GM12878 (cell line): ENCODE measurements around the gene LGALS3BP. TPM values are rescaled to one million over a fixed set of nuclear protein-coding genes. Genes with fewer than 3 reads are reported as not detected.
A peak's percentile ranks its signal among the peaks of the same experiment; 100 is the strongest.

Source experiments
- ATAC-seq: fragments of 200-7000 bp; cut with Tn5 transposase; 3 replicates; pipeline ENCODE4 v1.9.1; 2020; ENCODE audit warnings: mild to moderate bottlenecking, moderate library complexity
- BruUV-seq: library from RNA; stranded (reverse); fragments of 400-500 nt; replicated peaks from 2 replicates; lab custom pipeline; 2021; lab: Mats Ljungman, UMichigan
- CTCF ChIA-PET: fragments of 300-600 bp; sonication (Branson Sonifier 250); formaldehyde crosslinking; extraction: SDS; loops from one replicate; lab custom pipeline; 2021; ENCODE audit warnings: inconsistent platforms; lab: Yijun Ruan, JAX
- POLR2A ChIA-PET: fragments of 350-600 bp; formaldehyde crosslinking; extraction: SDS; loops from one replicate; lab custom pipeline; 2021; ENCODE audit warnings: inconsistent platforms; lab: Charles Lee
- RAD21 ChIA-PET: fragments of 300-600 bp; sonication (Branson Sonifier 250); formaldehyde crosslinking; loops from one replicate; lab custom pipeline; 2023; ENCODE audit warnings: antibody characterized with exemption; ENCODE audit not compliant: unreplicated experiment; lab: Charles Lee
- SMC1A ChIA-PET: fragments of 300-600 bp; sonication (Branson Sonifier 250); formaldehyde crosslinking; loops from one replicate; lab custom pipeline; 2023; ENCODE audit not compliant: unreplicated experiment, uncharacterized antibody; lab: Charles Lee
- DNase-seq: peaks from one replicate; pipeline ENCODE4 v3.0.0-alpha.2; 2011; ENCODE audit warnings: low read depth, low spot score
- FAIRE-seq: peaks from 3 replicates; lab custom pipeline; 2011; peaks lifted over from hg19 to GRCh38; lab: Jason Lieb, UNC
- H2AFZ ChIP-seq: 2 replicates; pipeline ENCODE4 v1.6.0; 2011; ENCODE audit warnings: low read depth, low read length, control low read depth; ENCODE audit not compliant: control insufficient read depth
- H3K27ac ChIP-seq: 2 replicates; pipeline ENCODE4 v1.5.1; 2011; ENCODE audit warnings: control low read depth; ENCODE audit not compliant: control insufficient read depth, insufficient read depth
- H3K27me3 ChIP-seq, 2 experiments: replicated peaks in 1 of 2; 2 replicates each; pipeline versions ENCODE4 v1.6.0 to v1.6.1; 2011; ENCODE audit warnings: low read length in 1 of 2; ENCODE audit not compliant: control insufficient read depth in 2 of 2, insufficient read depth in 2 of 2
- H3K36me3 ChIP-seq, 2 experiments: 2 replicates each; pipeline ENCODE4 v1.5.1; 2011; ENCODE audit warnings: low read length in 1 of 2; ENCODE audit not compliant: control insufficient read depth in 2 of 2, insufficient read depth in 2 of 2
- H3K4me1 ChIP-seq: 2 replicates; pipeline ENCODE4 v1.6.1; 2011; ENCODE audit warnings: mild to moderate bottlenecking, low read length, moderate library complexity, mixed read lengths; ENCODE audit not compliant: control insufficient read depth, insufficient read depth
- H3K4me2 ChIP-seq: 2 replicates; pipeline ENCODE4 v1.6.0; 2011; ENCODE audit warnings: control low read depth; ENCODE audit not compliant: control insufficient read depth, insufficient read depth
- H3K4me3 ChIP-seq: fragments of 200-600 bp; sonication (generic); 2 replicates; pipeline ENCODE4 v1.5.1; 2016
- H3K79me2 ChIP-seq: 2 replicates; pipeline ENCODE4 v1.6.0; 2011; ENCODE audit warnings: low read length; ENCODE audit not compliant: control insufficient read depth, insufficient read depth
- H3K9ac ChIP-seq: 2 replicates; pipeline ENCODE4 v1.8.0; 2011; ENCODE audit warnings: low read length, control low read depth, mixed read lengths; ENCODE audit not compliant: control insufficient read depth, insufficient read depth
- H3K9me3 ChIP-seq: replicated peaks from 3 replicates; pipeline ENCODE4 v1.5.1; 2011; ENCODE audit warnings: mild to moderate bottlenecking, low read length; ENCODE audit not compliant: control insufficient read depth, insufficient read depth
- H4K20me1 ChIP-seq: 2 replicates; pipeline ENCODE4 v1.6.0; 2011; ENCODE audit not compliant: control insufficient read depth, insufficient read depth
- CBX5 ChIP-seq: sonication (generic); IDR thresholded peaks from 2 replicates; pipeline ENCODE4 v1.6.1; 2016; ENCODE audit warnings: low read depth, moderate library complexity, mild to moderate bottlenecking, inconsistent platforms
- EED ChIP-seq: sonication (generic); IDR thresholded peaks from 2 replicates; pipeline ENCODE4 v1.6.1; 2016; ENCODE audit warnings: antibody characterized with exemption, low read depth
- FOXM1 ChIP-seq: IDR thresholded peaks from 2 replicates; pipeline ENCODE4 v1.6.1; 2012; ENCODE audit warnings: low read depth, mild to moderate bottlenecking, inconsistent platforms, low read length, moderate library complexity
- IKZF1 ChIP-seq: fragments of 450-650 bp; conservative IDR thresholded peaks from 2 replicates; pipeline ENCODE4 v1.6.1; 2017; ENCODE audit warnings: antibody characterized with exemption, mild to moderate bottlenecking
- NFIC ChIP-seq: IDR thresholded peaks from 2 replicates; pipeline ENCODE4 v1.6.1; 2012; ENCODE audit warnings: low read depth, mild to moderate bottlenecking, inconsistent platforms, low read length, moderate library complexity
- NR2C1 ChIP-seq: fragments of 450-650 bp; IDR thresholded peaks from 2 replicates; pipeline ENCODE4 v1.6.1; 2017; ENCODE audit warnings: antibody characterized with exemption, mild to moderate bottlenecking, moderate library complexity
- PAX5 ChIP-seq: IDR thresholded peaks from 2 replicates; pipeline ENCODE4 v1.6.1; 2011; ENCODE audit warnings: low read depth, low read length, borderline replicate concordance
- SKIL ChIP-seq: fragments of 450-650 bp; IDR thresholded peaks from 2 replicates; pipeline ENCODE4 v1.6.1; 2017; ENCODE audit warnings: mild to moderate bottlenecking, low read depth, inconsistent platforms; ENCODE audit not compliant: poor library complexity, severe bottlenecking
- SMAD5 ChIP-seq: IDR thresholded peaks from 2 replicates; pipeline ENCODE4 v1.6.1; 2016; ENCODE audit warnings: antibody characterized with exemption, low read depth
- SMC3 ChIP-seq: IDR thresholded peaks from 2 replicates; pipeline ENCODE4 v1.6.1; 2011; ENCODE audit warnings: low read length, improper control_type of control experiment, borderline replicate concordance
- SREBF1 ChIP-seq: IDR thresholded peaks from 2 replicates; pipeline ENCODE4 v1.6.1; 2012; ENCODE audit warnings: mild to moderate bottlenecking, low read length
- TAF1 ChIP-seq: IDR thresholded peaks from 2 replicates; pipeline ENCODE4 v1.6.1; 2011; ENCODE audit warnings: mild to moderate bottlenecking, low read depth, low read length, borderline replicate concordance
- TBL1XR1 ChIP-seq: IDR thresholded peaks from 2 replicates; pipeline ENCODE4 v1.6.1; 2012; ENCODE audit warnings: low read depth, low read length, improper control_type of control experiment
- ZNF217 ChIP-seq: fragments of 450-650 bp; IDR thresholded peaks from 2 replicates; pipeline ENCODE4 v1.6.1; 2017; ENCODE audit warnings: antibody characterized with exemption, mild to moderate bottlenecking
- ZNF24 ChIP-seq: fragments of 450-650 bp; IDR thresholded peaks from 2 replicates; pipeline ENCODE4 v1.6.1; 2017; ENCODE audit warnings: antibody characterized with exemption, mild to moderate bottlenecking
- WGBS: methylation state at CpG from one replicate; pipeline ENCODE4 v1.1.6; 2016; ENCODE audit warnings: low lambda C conversion rate; ENCODE audit not compliant: insufficient replicate concordance, insufficient coverage; ENCODE audit errors: missing lambda C conversion rate; 5-methylcytosine and 5-hydroxymethylcytosine counted together
- in situ Hi-C: fragments of 300-500 bp; cut with MboI; formaldehyde crosslinking; loops from 9 replicates; pipeline ENCODE4 v1.14.3; 2018; ENCODE audit warnings: mixed read lengths
- intact Hi-C: fragments of 100-400 bp; cut with micrococcal nuclease; formaldehyde crosslinking; loops from one replicate; pipeline ENCODE4 v1.14.2; 2022; ENCODE audit not compliant: unreplicated experiment
- polyA plus RNA-seq, 11 experiments: library from polyadenylated mRNA; depleted of rRNA in 4 of 11; unstranded in 6 of 11; stranded (reverse) in 5 of 11; fragments of >200 nt; fragmentation: Nextera tagmentation in 4 of 11; fragmentation: Illumina TruSeq in 1 of 11; extraction: Ambion mirVana in 4 of 11; extraction: Trizol in 1 of 11; gene quantifications; 1 replicate in 1 of 11; 2 replicates in 10 of 11; pipeline versions ENCODE4 v1.2.1 to v1.2.3, GENCODE V29; 2011 to 2016; ENCODE audit warnings: inconsistent platforms in 2 of 11, missing spikeins in 2 of 11, low read depth in 1 of 11
- total RNA-seq, 4 experiments: library from RNA; depleted of rRNA in 3 of 4; stranded (reverse); fragments of >200 nt in 3 of 4; fragmentation: Illumina TruSeq in 1 of 4; extraction: Trizol in 1 of 4; gene quantifications; 2 replicates each; pipeline versions ENCODE4 v1.2.1 to v1.2.3, GENCODE V29; 2013 to 2021

LGALS3BP gene
- total and polyA plus RNA-seq, 10 of the 15 experiments (the other 5 are each of a cell fraction or from before 2014, with no cell fraction given) = 0.52 to 5.2 (median 1.9) TPM

GRCh38 chr17:79005063-79005861, 25.5 kb upstream of the LGALS3BP start:
- WGBS = 82% methylated on average over 12 of the region's 12 CpGs
- no peak overlapping the region for H2AFZ ChIP-seq
- POLR2A ChIA-PET = no interaction called here
- peak overlapping the region; percentile 33; the same call in 1 of the 2 replicates for H3K4me2 ChIP-seq
- RAD21 ChIA-PET = no interaction called here
- H4K20me1 ChIP-seq = no peaks in the 10 kb centered on the region; the same call in none of the 2 replicates
- ATAC-seq (no peak), DNase-seq (no peak), FAIRE-seq (no peak)
- SMC1A ChIA-PET = interaction anchor here (0.6 kb wide), 1 partner anchor 601 kb away, joined by 3 read pairs; no protein-coding TSS in a partner anchor
- in situ Hi-C loops (no loop called here), intact Hi-C loops (no loop called here)
- H3K4me1 ChIP-seq = peaks cover 6% of the 10 kb centered on the region
- H3K36me3 ChIP-seq = no peaks in the 10 kb centered on the region; a peak in 1 of 4 replicates
- no peak overlapping the region for H3K4me3 ChIP-seq
- TF ChIP-seq PAX5 = no peak
- TF ChIP-seq IKZF1 = 0 out of 2 replicates have a peak, but pooled peaks have one; percentile 18
- H3K79me2 ChIP-seq = peaks cover 39% of the 10 kb centered on the region
- no peak overlapping the region for H3K27ac ChIP-seq
- CTCF ChIA-PET = interaction anchor here (0.6 kb wide), 1 partner anchor 994 kb away, joined by 3 read pairs; no protein-coding TSS in a partner anchor
- H3K9ac ChIP-seq = no peak overlapping the region
- H3K27me3 ChIP-seq = no peaks in the 10 kb centered on the region
- no TSS peak for BruUV-seq
- H3K9me3 ChIP-seq = no peaks in the 10 kb centered on the region

- no peak for DNase-seq
- ChIA-PET POLR2A (no interaction called here), SMC1A (no interaction called here), RAD21 (no interaction called here), CTCF (no interaction called here)
- FAIRE-seq = no peak
- H3K9ac ChIP-seq = no peak overlapping the region
- H3K27me3 ChIP-seq = no peaks in the 10 kb centered on the region
- no peak overlapping the region for H3K4me3 ChIP-seq
- no TSS peak for BruUV-seq
- no peak for ATAC-seq
- peaks cover 4% of the 10 kb centered on the region; the same call in 1 of the 2 replicates for H3K4me1 ChIP-seq
- H3K9me3 ChIP-seq = no peaks in the 10 kb centered on the region
- no peak overlapping the region for H3K4me2 ChIP-seq
- WGBS = 93% methylated on average over 2 of the region's 3 CpGs
- no peaks in the 10 kb centered on the region; a peak in 1 of 4 replicates for H3K36me3 ChIP-seq
- H4K20me1 ChIP-seq = no peaks in the 10 kb centered on the region; the same call in none of the 2 replicates
- H2AFZ ChIP-seq = no peak overlapping the region
- no peak overlapping the region for H3K27ac ChIP-seq
- in situ Hi-C loops (no loop called here), intact Hi-C loops (no loop called here)
- peaks cover 31% of the 10 kb centered on the region for H3K79me2 ChIP-seq
- TF ChIP-seq ZNF217 (no peak), NR2C1 (no peak), TBL1XR1 (no peak), NFIC (no peak), SMAD5 (no peak), FOXM1 (no peak), CBX5 (no peak), TAF1 (no peak), SKIL (no peak), SREBF1 (no peak), SMC3 (no peak), ZNF24 (no peak), EED (no peak)
These were observed 24.1 kb upstream of the LGALS3BP start for GRCh38 chr17:79003661-79004411.
